ENCODE data around the gene AHI1. TPM values are rescaled to one million over a fixed set of nuclear protein-coding genes. Genes with fewer than 3 reads are reported as not detected.

Gene AHI1
- total RNA-seq, 2 experiments from 2014 or later, result 21.1 to 27.5 TPM

DNA sequence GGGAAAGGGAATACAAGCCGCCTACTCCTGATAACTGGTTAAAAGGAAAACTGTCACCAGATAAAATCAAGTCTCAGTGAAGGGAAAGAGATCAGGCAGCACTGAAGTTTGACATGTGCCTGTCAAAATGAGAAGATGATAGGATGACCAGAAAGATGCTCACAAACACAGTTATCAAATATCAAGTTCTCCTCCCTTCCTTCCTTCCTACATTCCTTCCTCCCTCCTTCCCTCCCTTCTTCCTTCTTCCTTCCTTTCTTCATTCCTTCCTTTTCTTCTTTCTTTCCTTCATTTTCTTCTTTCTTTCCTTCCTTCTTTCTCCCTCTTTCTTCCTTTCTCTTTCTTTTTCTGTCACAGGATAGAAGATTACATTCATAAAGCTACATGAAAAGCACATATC is 261.2 kb downstream of the AHI1 start:
- Mint-ChIP-seq H3K27ac (no peak overlapping the region), H3K27me3 (no peaks in the 10 kb centered on the region), H3K4me3 (no peak overlapping the region), H3K36me3 (ENCODE audit: low read depth) (no peaks in the 10 kb centered on the region), H3K4me1 (ENCODE audit: low read depth) (no peaks in the 10 kb centered on the region), H3K9me3 (no peaks in the 10 kb centered on the region)
- Histone ChIP-seq H3K4me3 (ENCODE audit: low read length) (no peak overlapping the region), H3K27ac (ENCODE audit: low read depth in 1 of 2, low read length in 2 of 2) (no peak overlapping the region), H3K9me3 (ENCODE audit: control insufficient read depth in 1 of 2, insufficient read depth in 1 of 2, low read length in 2 of 2) (no peaks in the 10 kb centered on the region), H3K27me3 (ENCODE audit: control insufficient read depth in 1 of 2, insufficient read depth in 2 of 2, low read length in 2 of 2) (no peaks in the 10 kb centered on the region), H3K36me3 (ENCODE audit: insufficient read depth, low read length) (no peaks in the 10 kb centered on the region), H3K4me1 (ENCODE audit: insufficient read depth, low read length) (peaks cover 6% of the 10 kb centered on the region)
- no peak for TF ChIP-seq CTCF (IDR thresholded peaks at IDR 0.05)
- ChIA-PET CTCF (no interaction called here), POLR2A (interaction anchor here (0.6 to 1.2 kb wide), 2 partner anchors 25 to 31 kb away, joined by 3 to 5 read pairs; no protein-coding TSS in a partner anchor)
- ATAC-seq (ENCODE audit: poor library complexity) (no peak), DNase-seq (no peak)
- intact Hi-C loops (cut with DNase I, micrococcal nuclease), result no loop called here

DNA sequence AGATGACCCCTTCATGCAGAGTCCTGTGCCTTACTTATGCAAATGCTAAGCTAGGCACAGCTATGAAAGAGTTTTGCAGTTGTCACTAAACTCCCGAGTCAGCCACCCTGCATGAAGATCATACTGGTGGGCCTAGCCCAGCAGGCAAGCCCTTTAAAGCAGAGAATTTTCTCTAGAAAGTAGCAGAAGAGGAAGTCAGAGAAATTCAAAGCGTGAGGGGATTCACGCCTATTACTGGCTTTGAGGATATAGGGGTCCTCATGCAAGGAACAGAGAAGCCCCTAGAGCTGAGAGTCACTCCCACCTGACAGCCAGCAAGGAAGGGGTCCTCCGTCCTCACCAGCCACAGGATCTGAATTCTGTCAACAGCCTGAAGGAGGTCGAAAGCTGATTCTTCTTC is 261.8 kb downstream of the AHI1 start:
- Histone ChIP-seq H3K36me3 (ENCODE audit: insufficient read depth, low read length) (no peaks in the 10 kb centered on the region), H3K27ac (ENCODE audit: low read depth in 1 of 2, low read length in 2 of 2) (no peak overlapping the region), H3K27me3 (ENCODE audit: control insufficient read depth in 1 of 2, insufficient read depth in 2 of 2, low read length in 2 of 2) (no peaks in the 10 kb centered on the region), H3K9me3 (ENCODE audit: control insufficient read depth in 1 of 2, insufficient read depth in 1 of 2, low read length in 2 of 2) (no peaks in the 10 kb centered on the region), H3K4me1 (ENCODE audit: insufficient read depth, low read length) (peaks cover 6% of the 10 kb centered on the region), H3K4me3 (ENCODE audit: low read length) (no peak overlapping the region)
- Mint-ChIP-seq H3K4me1 (ENCODE audit: low read depth) (no peaks in the 10 kb centered on the region), H3K4me3 (no peak overlapping the region), H3K9me3 (no peaks in the 10 kb centered on the region), H3K36me3 (ENCODE audit: low read depth) (no peaks in the 10 kb centered on the region), H3K27me3 (no peaks in the 10 kb centered on the region), H3K27ac (no peak overlapping the region)
- CTCF ChIA-PET, result interaction anchor here (1.2 kb wide), 1 partner anchor 10 kb away, joined by 3 read pairs; no protein-coding TSS in a partner anchor
- no peak for TF ChIP-seq CTCF (IDR thresholded peaks at IDR 0.05)
- intact Hi-C loops (cut with DNase I, micrococcal nuclease), result no loop called here
- no peak for DNase-seq
- POLR2A ChIA-PET, result no interaction called here
- ATAC-seq (ENCODE audit: poor library complexity), result no peak

GRCh38 chr6:135234492-135234780 is 263.1 kb downstream of the AHI1 start:
- Histone ChIP-seq H3K4me1 (ENCODE audit: insufficient read depth, low read length) (peaks cover 6% of the 10 kb centered on the region), H3K9me3 (ENCODE audit: control insufficient read depth in 1 of 2, insufficient read depth in 1 of 2, low read length in 2 of 2) (no peaks in the 10 kb centered on the region), H3K27ac (ENCODE audit: low read depth in 1 of 2, low read length in 2 of 2) (no peak overlapping the region), H3K27me3 (ENCODE audit: control insufficient read depth in 1 of 2, insufficient read depth in 2 of 2, low read length in 2 of 2) (no peaks in the 10 kb centered on the region), H3K36me3 (ENCODE audit: insufficient read depth, low read length) (no peaks in the 10 kb centered on the region), H3K4me3 (ENCODE audit: low read length) (no peak overlapping the region)
- H3K4me1 Mint-ChIP-seq (ENCODE audit: low read depth), result no peaks in the 10 kb centered on the region
- ChIA-PET POLR2A (no interaction called here), CTCF (interaction anchor here (1.2 kb wide), 1 partner anchor 9 kb away, joined by 3 read pairs; no protein-coding TSS in a partner anchor)
- H3K27me3 Mint-ChIP-seq, result no peaks in the 10 kb centered on the region
- no peak for TF ChIP-seq CTCF (IDR thresholded peaks at IDR 0.05)
- ATAC-seq (ENCODE audit: poor library complexity) (no peak), DNase-seq (no peak)
- no peaks in the 10 kb centered on the region for H3K36me3 Mint-ChIP-seq (ENCODE audit: low read depth)
- no peak overlapping the region for H3K27ac Mint-ChIP-seq
- intact Hi-C loops (cut with DNase I, micrococcal nuclease), result no loop called here
- no peak overlapping the region for H3K4me3 Mint-ChIP-seq
- H3K9me3 Mint-ChIP-seq, result no peaks in the 10 kb centered on the region

Data from CD4-positive, alpha-beta T cell (primary cell).